ENCODE results near the gene EEFSEC. TPM values are rescaled to one million over a fixed set of nuclear protein-coding genes. Genes with fewer than 3 reads are reported as not detected.

EEFSEC gene
- polyA plus RNA-seq, 1 experiment: 16.3 TPM

DNA sequence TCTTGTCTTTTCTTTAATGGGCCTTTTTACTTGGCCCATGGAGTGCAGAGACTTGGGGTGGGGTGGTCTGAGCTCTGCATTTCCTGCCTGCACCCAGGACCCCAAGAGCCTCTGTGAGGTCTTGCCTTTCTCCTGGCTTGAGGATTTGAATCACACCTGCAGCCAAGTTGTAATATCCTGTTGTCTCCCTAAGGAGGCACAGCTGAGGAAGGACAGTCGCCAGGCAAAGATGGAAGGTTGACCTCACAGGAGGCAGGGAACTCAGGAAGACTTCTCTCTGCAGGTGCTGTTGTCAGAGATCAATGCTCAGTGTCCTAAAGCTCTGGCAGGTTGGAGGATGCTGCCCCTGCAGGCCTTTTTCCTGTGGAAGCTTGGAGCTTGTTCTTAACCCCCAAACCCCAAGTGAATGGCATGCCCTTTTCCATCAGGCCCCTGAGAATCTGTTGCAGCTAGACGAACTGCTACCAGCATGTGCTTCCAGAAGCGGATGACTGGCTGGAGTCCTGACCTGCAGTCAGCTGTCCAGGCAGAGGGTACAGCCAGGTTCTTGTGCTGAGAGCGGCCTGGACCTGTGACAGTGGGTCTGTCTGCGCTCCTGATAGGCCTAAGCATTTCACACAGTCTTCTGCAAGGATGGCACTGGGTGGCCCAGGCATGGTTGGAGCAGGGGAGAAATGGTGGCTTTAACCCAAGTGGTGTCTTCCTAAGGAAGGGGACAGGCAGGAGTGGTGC, 120.0 kb downstream of the EEFSEC start:
- TF ChIP-seq, protein P1, sequence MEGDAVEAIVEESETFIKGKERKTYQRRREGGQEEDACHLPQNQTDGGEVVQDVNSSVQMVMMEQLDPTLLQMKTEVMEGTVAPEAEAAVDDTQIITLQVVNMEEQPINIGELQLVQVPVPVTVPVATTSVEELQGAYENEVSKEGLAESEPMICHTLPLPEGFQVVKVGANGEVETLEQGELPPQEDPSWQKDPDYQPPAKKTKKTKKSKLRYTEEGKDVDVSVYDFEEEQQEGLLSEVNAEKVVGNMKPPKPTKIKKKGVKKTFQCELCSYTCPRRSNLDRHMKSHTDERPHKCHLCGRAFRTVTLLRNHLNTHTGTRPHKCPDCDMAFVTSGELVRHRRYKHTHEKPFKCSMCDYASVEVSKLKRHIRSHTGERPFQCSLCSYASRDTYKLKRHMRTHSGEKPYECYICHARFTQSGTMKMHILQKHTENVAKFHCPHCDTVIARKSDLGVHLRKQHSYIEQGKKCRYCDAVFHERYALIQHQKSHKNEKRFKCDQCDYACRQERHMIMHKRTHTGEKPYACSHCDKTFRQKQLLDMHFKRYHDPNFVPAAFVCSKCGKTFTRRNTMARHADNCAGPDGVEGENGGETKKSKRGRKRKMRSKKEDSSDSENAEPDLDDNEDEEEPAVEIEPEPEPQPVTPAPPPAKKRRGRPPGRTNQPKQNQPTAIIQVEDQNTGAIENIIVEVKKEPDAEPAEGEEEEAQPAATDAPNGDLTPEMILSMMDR (IDR thresholded peaks at IDR 0.05; ENCODE audit: insufficient read depth, low read depth, low read length): no peak
- Histone ChIP-seq H3K4me3 (ENCODE audit: low read depth, low read length) (no peak overlapping the region), H3K36me3 (ENCODE audit: control insufficient read depth, insufficient read depth, low read length) (no peaks in the 10 kb centered on the region; the same call in none of the 2 replicates), H3K27me3 (ENCODE audit: control insufficient read depth, insufficient read depth, low read length) (no peaks in the 10 kb centered on the region)
- ChIA-PET CTCF (interaction anchor here (0.6 to 2.2 kb wide), 6 partner anchors 9 to 695 kb away, joined by 3 to 9 read pairs (median 4); no protein-coding TSS in a partner anchor), POLR2A (no interaction called here)
- DNase-seq (ENCODE audit: low read depth): no peak

DNA sequence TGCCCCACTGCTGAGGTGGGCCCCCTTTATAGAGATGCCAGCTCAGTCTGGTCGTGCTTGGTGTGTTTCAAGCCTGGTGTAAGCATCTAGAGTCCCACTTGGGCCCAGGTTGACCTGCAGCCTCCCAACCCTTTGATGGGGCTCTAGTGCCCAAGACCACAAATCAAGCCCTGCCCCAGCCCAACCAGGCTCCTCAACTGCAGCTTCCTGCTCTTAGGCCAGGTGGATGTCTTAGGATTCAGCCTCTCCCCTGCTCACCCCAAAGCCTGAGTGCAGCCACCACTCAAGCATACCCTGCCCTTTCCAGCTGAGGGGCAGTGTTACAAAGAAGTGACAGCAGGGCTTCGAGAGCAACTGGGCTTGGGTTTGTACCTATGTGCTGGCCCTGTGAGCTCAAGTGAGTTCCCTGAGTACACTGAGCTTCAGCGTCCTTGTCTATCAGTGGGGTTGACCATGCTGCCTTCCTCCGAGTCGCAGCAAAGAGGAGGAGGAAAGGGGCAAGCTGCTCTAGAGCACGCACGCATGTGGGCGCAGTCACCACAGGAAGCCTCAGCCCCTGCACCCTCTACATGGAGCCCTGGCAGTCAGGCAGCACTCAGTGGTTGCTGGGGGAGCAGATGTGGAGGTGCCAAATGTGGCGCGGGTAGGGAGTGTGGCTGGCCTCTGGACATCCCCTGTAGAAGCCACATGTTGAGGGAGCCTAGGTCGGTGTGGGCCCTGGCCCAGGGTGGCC, 120.7 kb downstream of the EEFSEC start:
- Histone ChIP-seq H3K4me3 (ENCODE audit: low read depth, low read length) (no peak overlapping the region), H3K27me3 (ENCODE audit: control insufficient read depth, insufficient read depth, low read length) (no peaks in the 10 kb centered on the region), H3K36me3 (ENCODE audit: control insufficient read depth, insufficient read depth, low read length) (no peaks in the 10 kb centered on the region; the same call in none of the 2 replicates)
- TF ChIP-seq, protein P1 (IDR thresholded peaks at IDR 0.05; ENCODE audit: insufficient read depth, low read depth, low read length): no peak
- no peak for DNase-seq (ENCODE audit: low read depth)
- POLR2A ChIA-PET: no interaction called here
- CTCF ChIA-PET: interaction anchor here (0.6 to 2.2 kb wide), 5 partner anchors 8 to 694 kb away, joined by 3 to 9 read pairs (median 4); no protein-coding TSS in a partner anchor

DNA sequence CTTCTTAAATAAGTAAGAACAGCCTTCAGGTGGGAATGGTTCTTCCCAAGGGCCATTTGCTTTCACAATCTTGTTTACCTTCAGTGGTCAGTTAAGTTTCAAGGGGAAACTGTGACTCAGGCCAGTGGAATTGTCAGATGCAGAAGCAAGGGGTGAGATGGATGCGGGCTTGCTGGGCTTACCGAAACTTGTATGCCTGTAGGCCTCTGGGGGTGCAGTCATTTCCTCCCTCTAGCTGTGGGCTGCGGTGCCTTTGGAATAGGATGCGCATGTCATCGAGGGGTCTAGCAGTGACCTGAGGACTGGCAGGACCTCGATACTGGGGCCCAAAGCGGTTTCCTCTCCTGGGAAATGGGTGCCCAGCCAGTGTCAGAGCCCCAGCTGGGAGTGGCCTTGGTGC, 121.6 kb downstream of the EEFSEC start:
- CTCF ChIA-PET: interaction anchor here (1.1 to 1.2 kb wide), 2 partner anchors 40 to 48 kb away, joined by 3 to 6 read pairs; no protein-coding TSS in a partner anchor

DNA sequence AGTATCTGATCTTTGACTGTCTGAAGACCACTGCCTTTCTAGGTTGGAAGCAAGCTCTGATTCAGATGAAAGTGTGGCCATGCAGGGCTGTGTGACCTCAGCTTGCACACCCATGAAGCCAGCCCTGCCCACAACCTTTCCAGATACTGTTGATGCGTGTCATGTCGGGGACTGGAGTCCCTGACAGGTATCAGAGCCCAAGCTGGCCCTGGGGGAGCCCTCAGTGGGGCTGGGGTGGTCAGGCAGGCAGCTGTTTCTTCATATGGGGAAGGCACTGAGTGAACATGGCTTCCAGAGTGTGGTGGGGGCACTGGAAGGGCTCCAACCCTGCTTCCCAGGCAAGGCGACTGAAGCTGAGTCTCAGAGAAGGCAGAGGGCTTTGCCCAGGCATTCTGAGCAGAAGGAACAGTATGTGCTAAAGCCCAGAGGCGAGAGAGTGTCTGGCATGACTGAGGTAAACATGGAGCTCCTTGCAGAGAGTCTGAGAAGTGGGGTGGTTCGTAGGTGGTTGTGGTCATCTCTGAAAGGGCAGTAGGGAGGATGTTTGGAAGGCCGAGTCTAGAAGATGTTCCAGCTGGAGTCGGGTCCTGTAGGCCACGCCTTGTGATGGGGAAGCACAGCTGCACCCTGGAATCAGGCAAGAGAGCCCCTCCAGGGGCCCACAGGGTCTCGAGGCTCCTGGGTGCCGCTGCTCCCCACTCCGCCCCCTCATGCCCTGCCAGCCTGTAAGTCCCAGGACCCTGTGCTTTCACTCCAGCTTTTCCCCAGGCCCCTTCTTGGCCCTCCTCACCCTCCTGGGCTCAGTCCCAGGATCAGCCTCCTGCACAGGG, 122.2 kb downstream of the EEFSEC start:
- TF ChIP-seq, protein P1 (IDR thresholded peaks at IDR 0.05; ENCODE audit: insufficient read depth, low read depth, low read length): no peak
- ChIA-PET CTCF (interaction anchor here (1.1 to 1.2 kb wide), 2 partner anchors 40 to 49 kb away, joined by 3 to 6 read pairs; no protein-coding TSS in a partner anchor), POLR2A (interaction anchor here (1.1 kb wide), 1 partner anchor 185 kb away, joined by 3 read pairs; no protein-coding TSS in a partner anchor)
- Histone ChIP-seq H3K27me3 (ENCODE audit: control insufficient read depth, insufficient read depth, low read length) (no peaks in the 10 kb centered on the region), H3K4me3 (ENCODE audit: low read depth, low read length) (no peak overlapping the region), H3K36me3 (ENCODE audit: control insufficient read depth, insufficient read depth, low read length) (no peaks in the 10 kb centered on the region; the same call in 1 of the 2 replicates)
- DNase-seq (ENCODE audit: low read depth): no peak

More for the DNA sequence above, 121.6 kb downstream of the EEFSEC start:
- DNase-seq (ENCODE audit: low read depth): peak; percentile 61
- Histone ChIP-seq H3K27me3 (ENCODE audit: control insufficient read depth, insufficient read depth, low read length) (no peaks in the 10 kb centered on the region), H3K4me3 (ENCODE audit: low read depth, low read length) (no peak overlapping the region), H3K36me3 (ENCODE audit: control insufficient read depth, insufficient read depth, low read length) (no peaks in the 10 kb centered on the region; the same call in 1 of the 2 replicates)
- TF ChIP-seq, protein P1 (IDR thresholded peaks at IDR 0.05; ENCODE audit: insufficient read depth, low read depth, low read length): peak; percentile 28
- POLR2A ChIA-PET: interaction anchor here (1.1 kb wide), 1 partner anchor 186 kb away, joined by 3 read pairs; no protein-coding TSS in a partner anchor

Measured in BJ (cell line).